DMS 273 (cell line): ENCODE data around the gene ARFIP2.

Experiments
- DNase-seq: peaks from one replicate; lab custom pipeline; 2025; ENCODE audit not compliant: unreplicated experiment; lab: John Stamatoyannopoulos, UW

Gene ARFIP2

DNA sequence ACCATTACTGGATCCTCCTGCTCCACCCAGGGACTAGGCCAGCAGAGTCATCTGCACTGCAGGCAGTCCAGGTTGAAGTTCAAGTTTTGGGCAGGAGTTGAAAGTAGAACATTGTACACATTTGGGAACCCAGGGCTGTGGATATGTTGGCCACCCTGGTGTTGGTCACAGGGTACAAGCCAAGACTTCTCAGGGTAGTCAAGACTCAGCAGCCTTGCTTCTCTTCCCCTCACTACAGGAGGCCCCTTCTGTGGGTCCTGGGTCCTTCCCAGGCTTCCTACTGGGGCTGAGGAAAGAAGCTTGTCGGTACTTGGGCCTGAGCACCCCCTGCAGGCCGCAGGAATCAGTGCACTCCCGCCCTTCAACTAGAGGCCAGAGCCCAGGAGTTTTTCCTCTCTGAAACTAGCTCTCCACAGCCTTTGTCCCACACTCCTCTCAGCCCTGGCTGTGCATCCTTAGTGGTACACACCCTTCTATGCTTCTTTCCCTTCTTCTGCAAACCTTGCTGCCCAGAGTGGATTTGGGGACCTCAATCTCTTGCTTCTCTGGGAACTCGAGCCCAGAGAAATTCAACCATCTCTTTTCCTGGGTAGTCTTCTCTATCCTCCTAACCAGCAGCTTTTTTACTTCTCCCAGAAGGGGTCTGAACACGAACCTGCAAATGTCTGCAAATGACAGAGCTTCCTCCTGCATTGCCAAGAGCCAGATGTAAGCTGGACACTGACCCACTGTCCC, 37.7 kb downstream of the ARFIP2 start:
- DNase-seq = peak; percentile 50

DNA sequence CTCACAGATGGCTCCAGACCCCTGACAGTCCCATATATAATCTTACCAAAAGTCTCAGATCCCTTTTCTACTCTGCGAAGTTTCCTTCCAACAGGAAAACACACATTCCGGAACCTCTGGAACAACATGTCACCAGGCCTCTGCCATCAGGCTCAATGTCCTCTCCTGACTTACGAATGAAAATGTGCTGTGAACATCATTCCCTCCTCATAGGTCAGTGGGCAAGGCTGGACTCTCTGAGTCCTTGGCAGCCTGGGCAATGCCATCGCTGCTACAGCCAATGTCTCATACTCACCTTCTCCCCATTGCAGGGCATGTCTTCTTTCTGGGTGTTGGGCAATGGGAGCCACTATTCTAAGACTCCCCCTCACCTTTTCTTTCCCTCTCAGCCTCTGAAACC, 38.7 kb downstream of the ARFIP2 start:
- DNase-seq = no peak

- DNase-seq = no peak
Observed at GRCh38 chr11:6440906-6441358, 40.2 kb downstream of the ARFIP2 start, which contains the start of gene HPX. HPX (minus strand) TSS chr11:6440987; CDS start chr11:6440963, 24 bp downstream.

- DNase-seq = peak; percentile 72
Observed at GRCh38 chr11:6438979-6439571, 42.1 kb downstream of the ARFIP2 start.

DNA sequence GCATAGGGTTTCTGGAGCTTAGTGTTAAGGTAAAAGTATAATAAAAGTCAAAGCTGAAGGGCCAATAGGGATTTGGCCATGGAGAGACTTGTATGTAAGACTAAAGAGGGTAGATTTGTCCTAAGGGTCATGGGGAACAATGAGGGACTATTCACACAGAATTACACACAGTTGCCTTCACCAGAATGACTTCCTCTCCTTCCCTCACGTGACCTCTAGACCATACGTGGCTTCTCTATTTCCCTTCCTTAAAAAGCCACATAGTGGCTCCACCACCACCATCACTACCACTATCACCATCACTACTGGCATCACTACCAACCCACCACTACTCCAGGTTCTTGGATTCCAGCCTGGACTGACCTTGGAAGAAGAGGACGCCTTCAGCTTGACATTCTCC, 43.1 kb downstream of the ARFIP2 start:
- no peak for DNase-seq

- no peak for DNase-seq
Observed at GRCh38 chr11:6437423-6437822, 43.7 kb downstream of the ARFIP2 start.

- DNase-seq = peak; percentile 2
Observed at GRCh38 chr11:6433998-6434660, 47.0 kb downstream of the ARFIP2 start.

DNA sequence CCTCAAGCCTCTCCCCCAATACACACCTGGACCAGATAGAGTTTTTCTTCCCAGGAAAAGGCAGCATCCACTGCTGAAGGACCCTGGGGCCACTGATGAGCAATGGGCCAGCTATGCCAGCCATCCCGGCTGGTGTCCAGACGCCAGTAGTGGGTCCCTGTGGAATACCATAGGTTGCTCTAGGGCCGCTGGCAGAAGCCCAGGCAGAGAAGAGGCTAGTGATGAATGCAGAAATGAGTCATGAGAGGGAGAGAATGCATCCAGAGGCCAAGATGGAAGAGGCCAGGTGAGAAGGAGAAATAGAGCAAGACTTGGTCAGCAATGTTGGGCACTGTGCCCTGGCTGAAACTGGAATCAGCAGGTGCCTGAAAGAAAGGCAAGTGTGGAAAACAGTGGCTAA, 49.3 kb downstream of the ARFIP2 start:
- DNase-seq = no peak

DNA sequence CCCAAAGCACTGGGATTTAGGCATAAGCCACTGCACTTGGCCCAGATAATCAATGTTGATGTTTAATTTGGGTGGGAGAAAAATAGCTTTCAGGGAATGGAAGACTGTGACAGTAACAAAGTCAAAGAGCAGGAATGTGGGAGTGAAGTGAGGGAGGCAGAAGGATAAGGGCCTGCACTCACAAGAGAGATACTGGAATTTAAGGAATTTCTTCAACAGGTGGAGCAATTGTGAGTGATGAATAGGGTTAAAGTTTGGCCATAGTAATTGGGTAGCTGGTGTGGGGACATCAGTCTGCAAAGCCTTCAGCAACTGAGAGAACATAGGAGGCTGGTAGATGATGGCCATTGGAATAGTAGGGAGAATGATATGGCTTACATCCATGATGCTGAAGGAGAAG, 53.6 kb downstream of the ARFIP2 start:
- no peak for DNase-seq
